BE2C (cell line): ENCODE results near the gene VAPB.
"Not testable (repeated sequence)": the region's sequence is repeated elsewhere in the genome, so short reads cannot be mapped to it uniquely, and the experiment has no call there.

Experiments
- DNase-seq: peaks from one replicate; pipeline ENCODE4 v3.0.0-alpha.2; 2020
- H3K27me3 ChIP-seq: fragments of 250-450 bp; sonication (Bioruptor Pico); 2 replicates; pipeline ENCODE4 v1.5.1; 2020; ENCODE audit warnings: mild to moderate bottlenecking
- H3K36me3 ChIP-seq: fragments of 250-450 bp; sonication (Bioruptor Pico); 2 replicates; pipeline ENCODE4 v1.5.1; 2020; ENCODE audit warnings: mild to moderate bottlenecking
- H3K4me1 ChIP-seq: fragments of 250-450 bp; sonication (Bioruptor Pico); 2 replicates; pipeline ENCODE4 v1.5.1; 2020
- H3K4me3 ChIP-seq: 2 replicates; pipeline ENCODE4 v1.5.1; 2011; ENCODE audit warnings: low read depth, low read length
- H3K9me3 ChIP-seq: fragments of 250-450 bp; sonication (Bioruptor Pico); 2 replicates; pipeline ENCODE4 v1.5.1; 2020
- TF ChIP-seq, protein P1 (sequence below): IDR thresholded peaks from 2 replicates; pipeline ENCODE4 v1.5.1; 2012; ENCODE audit warnings: mild to moderate bottlenecking, low read depth, low read length

VAPB gene

DNA sequence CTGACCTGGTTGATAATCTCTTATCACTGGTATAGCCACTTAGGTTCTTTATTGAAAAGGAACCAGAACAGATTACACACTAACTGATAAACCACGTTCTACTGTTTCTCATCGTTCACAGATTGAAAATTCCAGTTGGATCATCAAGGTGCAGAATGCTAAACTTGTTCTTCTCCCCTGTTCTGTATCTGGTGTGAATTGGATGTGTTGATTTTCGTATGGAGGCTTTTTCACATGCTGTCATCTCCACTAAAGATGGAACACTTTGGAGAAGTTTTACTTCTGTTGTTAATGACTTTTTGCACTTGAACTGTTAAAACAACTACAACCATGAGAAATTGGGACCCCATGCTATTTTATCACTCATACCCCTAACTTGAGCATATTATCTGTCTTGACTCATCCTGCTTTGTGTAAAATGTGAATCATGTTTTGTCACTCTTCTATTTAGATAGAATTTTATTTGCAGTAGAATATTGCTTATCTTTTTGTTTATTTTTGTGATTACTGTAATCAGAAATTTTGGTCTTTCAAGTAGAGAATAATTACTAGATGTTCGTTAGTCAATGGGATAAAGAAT lies 17.5 kb downstream of the VAPB start:
- Histone ChIP-seq H3K4me1 (peaks cover 3% of the 10 kb centered on the region; the same call in 1 of the 2 replicates), H3K36me3 (no peaks in the 10 kb centered on the region), H3K9me3 (no peaks in the 10 kb centered on the region), H3K4me3 (no peak overlapping the region), H3K27me3 (no peaks in the 10 kb centered on the region)
- TF ChIP-seq, protein P1, sequence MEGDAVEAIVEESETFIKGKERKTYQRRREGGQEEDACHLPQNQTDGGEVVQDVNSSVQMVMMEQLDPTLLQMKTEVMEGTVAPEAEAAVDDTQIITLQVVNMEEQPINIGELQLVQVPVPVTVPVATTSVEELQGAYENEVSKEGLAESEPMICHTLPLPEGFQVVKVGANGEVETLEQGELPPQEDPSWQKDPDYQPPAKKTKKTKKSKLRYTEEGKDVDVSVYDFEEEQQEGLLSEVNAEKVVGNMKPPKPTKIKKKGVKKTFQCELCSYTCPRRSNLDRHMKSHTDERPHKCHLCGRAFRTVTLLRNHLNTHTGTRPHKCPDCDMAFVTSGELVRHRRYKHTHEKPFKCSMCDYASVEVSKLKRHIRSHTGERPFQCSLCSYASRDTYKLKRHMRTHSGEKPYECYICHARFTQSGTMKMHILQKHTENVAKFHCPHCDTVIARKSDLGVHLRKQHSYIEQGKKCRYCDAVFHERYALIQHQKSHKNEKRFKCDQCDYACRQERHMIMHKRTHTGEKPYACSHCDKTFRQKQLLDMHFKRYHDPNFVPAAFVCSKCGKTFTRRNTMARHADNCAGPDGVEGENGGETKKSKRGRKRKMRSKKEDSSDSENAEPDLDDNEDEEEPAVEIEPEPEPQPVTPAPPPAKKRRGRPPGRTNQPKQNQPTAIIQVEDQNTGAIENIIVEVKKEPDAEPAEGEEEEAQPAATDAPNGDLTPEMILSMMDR, result no peak
- no peak for DNase-seq

DNA sequence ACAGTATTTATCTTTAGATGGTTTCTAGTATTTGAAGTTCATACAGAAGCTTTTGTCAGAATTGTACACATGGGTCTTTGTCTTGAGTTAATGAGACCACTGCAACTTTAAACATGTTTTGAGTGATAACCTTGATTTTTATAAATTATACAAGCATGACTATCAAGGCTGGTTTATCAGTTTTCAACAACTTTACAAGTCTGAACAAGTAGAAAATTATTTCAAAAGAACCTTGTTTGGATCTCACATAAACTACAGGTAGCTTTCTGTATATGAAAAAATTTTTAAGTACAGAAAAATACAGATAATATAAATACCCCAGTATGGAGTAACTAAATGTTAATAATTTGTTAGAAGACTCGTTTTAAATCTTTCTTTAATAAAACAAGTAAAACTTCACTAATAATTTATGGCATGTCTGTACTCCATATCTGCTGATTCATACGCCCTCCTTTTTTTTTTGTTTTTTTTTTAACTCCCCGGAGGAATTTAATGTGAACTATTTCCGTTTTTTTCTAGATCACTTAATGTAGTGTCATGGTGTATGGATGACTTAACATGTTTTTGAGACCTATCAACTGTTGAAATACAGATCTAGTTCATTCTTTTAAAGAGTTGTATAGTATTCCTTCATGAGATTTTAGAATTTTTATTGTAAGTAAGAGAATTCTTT lies 18.3 kb downstream of the VAPB start:
- Histone ChIP-seq H3K4me3 (no peak overlapping the region), H3K9me3 (no peaks in the 10 kb centered on the region), H3K27me3 (no peaks in the 10 kb centered on the region), H3K36me3 (no peaks in the 10 kb centered on the region), H3K4me1 (peaks cover 3% of the 10 kb centered on the region; the same call in 1 of the 2 replicates)
- TF ChIP-seq, protein P1, result no peak
- DNase-seq, result no peak

DNA sequence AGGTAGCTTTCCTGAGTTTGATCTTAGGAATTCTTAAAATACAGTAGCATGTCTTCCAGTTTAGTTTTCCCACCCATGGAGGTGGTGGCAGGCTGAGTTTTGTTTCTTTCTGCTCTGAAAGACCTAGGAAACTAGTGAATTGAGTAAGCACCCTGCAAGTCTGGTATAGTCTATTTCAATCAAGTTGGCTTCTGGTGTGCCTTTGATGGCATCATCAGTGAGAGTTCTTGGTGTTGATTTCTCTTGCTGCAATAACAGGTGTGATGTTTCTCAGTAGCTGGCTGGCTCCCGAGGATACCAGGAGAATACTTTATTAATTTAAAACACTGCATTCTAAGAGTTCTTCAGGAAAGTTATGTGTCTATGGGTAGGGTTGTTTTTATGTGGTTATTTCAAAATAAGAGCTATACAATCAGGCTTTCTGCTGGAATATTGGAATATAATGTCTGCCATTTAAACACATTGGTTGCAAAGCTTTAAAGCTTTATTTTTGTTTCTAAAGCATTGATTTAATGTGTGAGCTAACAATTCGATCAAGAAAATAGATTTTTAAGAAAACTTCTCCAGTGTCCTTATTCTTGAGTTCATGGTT lies 19.0 kb downstream of the VAPB start:
- Histone ChIP-seq H3K4me1 (peaks cover 3% of the 10 kb centered on the region; the same call in 1 of the 2 replicates), H3K36me3 (no peaks in the 10 kb centered on the region), H3K27me3 (no peaks in the 10 kb centered on the region), H3K4me3 (no peak overlapping the region), H3K9me3 (no peaks in the 10 kb centered on the region)
- DNase-seq, result no peak
- TF ChIP-seq, protein P1, result no peak

DNA sequence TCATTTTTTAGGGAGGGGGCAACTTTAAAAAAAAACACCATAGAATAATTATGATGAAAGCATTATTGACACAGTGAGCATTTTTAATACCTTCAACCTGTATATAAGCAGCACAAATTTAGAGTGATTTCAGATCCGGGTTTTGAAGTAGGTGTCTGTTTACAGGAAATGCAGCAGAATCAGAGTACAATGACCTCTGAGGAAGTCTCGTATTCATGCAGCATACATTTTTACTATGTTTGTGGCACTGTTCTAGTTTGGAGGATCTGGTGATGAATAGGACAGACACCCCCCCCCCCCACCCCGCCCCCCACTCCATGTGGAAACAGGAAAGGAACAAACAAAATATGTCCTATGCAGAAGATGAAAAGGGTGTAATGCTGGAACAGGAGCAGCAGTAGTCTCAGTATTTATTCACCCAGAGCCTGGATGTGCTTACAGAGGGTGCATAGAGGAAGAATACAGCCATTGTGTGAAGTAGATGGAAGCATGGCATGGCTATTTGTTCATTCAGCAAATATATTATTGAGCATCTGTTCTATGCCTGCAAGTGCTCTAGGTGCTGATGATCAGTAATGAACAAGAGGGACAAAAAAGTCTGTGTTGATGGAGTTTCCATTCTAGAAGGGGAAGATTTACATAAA lies 19.7 kb downstream of the VAPB start:
- Histone ChIP-seq H3K36me3 (no peaks in the 10 kb centered on the region), H3K4me3 (no peak overlapping the region), H3K9me3 (no peaks in the 10 kb centered on the region), H3K4me1 (no peaks in the 10 kb centered on the region; the same call in 1 of the 2 replicates), H3K27me3 (no peaks in the 10 kb centered on the region)
- TF ChIP-seq, protein P1, result no peak
- no peak for DNase-seq

DNA sequence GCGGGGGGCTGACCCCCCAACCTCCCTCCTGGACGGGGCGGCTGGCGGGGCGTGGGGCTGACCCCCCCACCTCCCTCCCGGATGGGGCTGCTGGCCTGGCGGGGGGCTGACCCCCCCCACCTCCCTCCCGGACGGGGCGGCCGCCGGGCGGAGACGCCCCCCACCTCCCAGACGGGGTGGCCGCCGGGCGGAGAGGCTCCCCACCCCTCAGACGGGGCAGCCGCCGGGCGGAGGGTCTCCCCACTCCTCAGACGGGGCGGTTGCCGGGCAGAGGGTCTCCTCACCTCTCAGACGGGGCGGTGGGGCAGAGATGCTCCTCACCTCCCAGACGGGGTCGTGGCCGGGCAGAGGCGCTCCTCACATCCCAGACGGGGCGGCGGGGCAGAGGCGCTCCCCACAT lies 25.2 kb downstream of the VAPB start:
- not testable (repeated sequence) for H3K9me3 ChIP-seq, H3K4me1 ChIP-seq, H3K4me3 ChIP-seq, DNase-seq, H3K27me3 ChIP-seq
- peaks cover 13% of the 10 kb centered on the region for H3K36me3 ChIP-seq

DNA sequence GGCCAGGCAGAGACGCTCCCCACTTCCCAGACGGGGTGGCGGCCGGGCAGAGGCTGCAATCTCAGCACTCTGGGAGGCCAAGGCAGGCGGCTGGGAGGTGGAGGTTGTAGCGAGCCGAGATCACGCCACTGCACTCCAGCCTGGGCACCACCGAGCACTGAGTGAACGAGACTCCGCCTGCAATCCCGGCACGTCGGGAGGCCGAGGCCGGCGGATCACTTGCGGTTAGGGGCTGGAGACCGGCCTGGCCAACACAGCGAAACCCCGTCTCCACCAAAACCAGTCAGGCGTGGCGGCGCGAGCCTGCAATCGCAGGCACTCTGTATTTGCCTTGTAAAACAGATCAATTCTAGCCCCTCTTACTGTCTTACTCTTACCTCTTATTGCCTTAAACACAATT lies 25.8 kb downstream of the VAPB start:
- not testable (repeated sequence) for H3K4me1 ChIP-seq, DNase-seq, H3K4me3 ChIP-seq, H3K27me3 ChIP-seq, H3K9me3 ChIP-seq
- peaks cover 18% of the 10 kb centered on the region for H3K36me3 ChIP-seq

DNA sequence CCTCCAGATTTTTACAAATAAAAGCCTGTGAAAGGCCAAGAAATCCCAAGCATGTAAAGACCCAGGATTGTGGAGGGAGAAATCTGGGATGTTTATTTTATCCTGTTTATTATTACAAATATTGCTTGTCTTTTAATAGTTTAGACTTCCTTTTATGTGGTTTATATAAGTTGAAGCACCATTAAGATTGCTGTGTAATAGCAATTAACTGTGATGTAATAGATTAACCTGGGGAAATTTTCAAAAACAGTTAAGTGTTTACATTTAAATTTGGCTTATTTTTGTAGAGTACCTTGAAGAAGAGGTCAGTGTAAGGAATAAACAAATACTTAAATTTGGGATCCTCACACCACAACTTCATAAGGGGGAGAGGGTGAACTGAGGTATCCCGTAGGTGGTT lies 27.0 kb downstream of the VAPB start:
- H3K4me1 ChIP-seq, result peaks cover 5% of the 10 kb centered on the region; the same call in 1 of the 2 replicates
- DNase-seq, result no peak
- TF ChIP-seq, protein P1, result no peak
- peaks cover 29% of the 10 kb centered on the region for H3K36me3 ChIP-seq
- H3K27me3 ChIP-seq, result no peaks in the 10 kb centered on the region
- H3K9me3 ChIP-seq, result no peaks in the 10 kb centered on the region
- no peak overlapping the region for H3K4me3 ChIP-seq
